ENCODE results near the gene ARSI. TPM values are rescaled to one million over a fixed set of nuclear protein-coding genes. Genes with fewer than 3 reads are reported as not detected.

Gene ARSI
- polyA plus RNA-seq, 2 of the 4 experiments (the other 2 are of a cell fraction) = 2.9 to 22.0 TPM

DNA sequence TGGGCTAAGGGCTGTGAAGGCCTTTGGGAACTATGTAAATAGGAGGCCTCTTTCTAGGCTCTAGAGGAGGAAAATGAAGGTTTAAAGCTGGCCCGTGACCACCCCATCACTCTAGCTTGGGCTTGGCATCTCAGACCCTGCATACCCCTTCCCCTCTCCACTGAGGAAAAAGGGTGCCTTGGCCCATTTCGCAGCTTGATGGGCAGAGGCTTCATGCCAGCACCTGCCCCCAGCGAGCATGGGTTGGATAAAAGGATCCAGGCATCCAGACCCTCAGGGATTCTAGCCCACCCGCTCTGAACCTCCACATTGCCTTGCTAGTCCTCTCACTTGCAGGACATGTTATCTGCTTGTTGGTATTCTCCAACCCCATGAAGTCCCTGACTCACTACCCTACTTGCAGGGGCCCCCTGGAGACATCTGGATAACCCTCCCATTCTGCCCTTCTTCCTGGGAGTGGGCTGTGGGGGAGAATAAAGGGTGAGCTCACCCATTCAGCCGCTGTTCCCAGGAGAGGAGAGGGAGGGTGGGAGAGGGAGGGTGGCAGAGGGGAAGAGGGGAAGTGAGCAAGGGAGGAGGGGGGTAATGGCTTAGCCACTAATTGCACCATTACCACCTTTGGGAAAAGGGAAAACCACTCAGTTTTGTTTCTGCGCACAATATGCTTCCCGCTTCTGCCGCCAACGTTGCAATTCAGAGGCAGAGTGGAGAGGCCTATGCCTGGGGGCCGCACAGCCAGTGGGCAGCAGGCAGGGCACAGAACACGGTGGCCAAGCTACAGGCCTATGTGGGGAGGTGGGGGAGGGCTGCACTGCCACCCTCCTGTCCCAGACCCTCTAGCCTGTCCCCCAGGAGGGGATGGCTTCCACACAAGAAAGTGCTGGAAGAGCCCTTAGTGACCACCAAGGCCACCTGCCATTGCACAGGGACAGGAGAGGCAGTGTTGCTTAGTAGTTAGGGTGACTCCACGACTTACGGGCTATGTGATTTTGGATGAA is 11.0 kb downstream of the ARSI start:
- H3K27ac ChIP-seq = no peak overlapping the region
- 95% methylated on average over 13 of the region's 13 CpGs for WGBS (ENCODE audit: missing lambda C conversion rate)
- FAIRE-seq (no peak), ATAC-seq (no peak), DNase-seq (ENCODE audit: low read depth in 1 of 2, low spot score in 1 of 2) (no peak)
- no peak overlapping the region for H3K4me2 ChIP-seq
- H3K4me1 ChIP-seq = peaks cover 27% of the 10 kb centered on the region
- ChIA-PET POLR2A (no interaction called here), CTCF (interaction anchor here (0.7 to 5.0 kb wide), 5 partner anchors 8 to 161 kb away, joined by 3 to 25 read pairs (median 4); partner anchors contain the start of gene ARSI)
- H3K4me3 ChIP-seq = no peak overlapping the region
- H3K9me3 ChIP-seq = no peaks in the 10 kb centered on the region
- TF ChIP-seq NFE2L2 (conservative IDR thresholded peaks at IDR 0.05; ENCODE audit: low read length) (no peak), HDAC2 (IDR thresholded peaks at IDR 0.05) (no peak), FOSL2 (IDR thresholded peaks at IDR 0.05) (no peak), FOSL2 (CRISPR knock-in tag; IDR thresholded peaks at IDR 0.05) (no peak), TFCP2L1 (CRISPR knock-in tag; IDR thresholded peaks at IDR 0.05) (no peak)

GRCh38 chr5:150289551-150290390 is 12.9 kb downstream of the ARSI start, which contains the start of gene CAMK2A:
Gene CAMK2A, minus strand, starts transcription at chr5:150289773. Its CDS starts 148 bp downstream, at chr5:150289625.
- DNase-seq (ENCODE audit: low read depth in 1 of 2, low spot score in 1 of 2) = no peak
- no peak for FAIRE-seq
- ATAC-seq = no peak
- Histone ChIP-seq H3K4me3 (no peak within 1 kb of the TSS), H3K27ac (no peak within 1 kb of the TSS), H3K4me2 (no peak within 1 kb of the TSS), H3K9me3 (no peaks in the 10 kb centered on the region), H3K4me1 (peaks cover 11% of the 10 kb centered on the region)
- WGBS (ENCODE audit: missing lambda C conversion rate) = 68% methylated on average over 20 of the region's 26 CpGs
- TF ChIP-seq BHLHE40 (IDR thresholded peaks at IDR 0.05; ENCODE audit: low read depth, low read length) = no peak
- TF ChIP-seq ZC3H11A (IDR thresholded peaks at IDR 0.05) = no peak
- no peak for TF ChIP-seq RAD21 (conservative IDR thresholded peaks at IDR 0.05 in 1 of 2, IDR thresholded peaks at IDR 0.05 in 1 of 2)
- TF ChIP-seq RFX5 (IDR thresholded peaks at IDR 0.05) = no peak
- TF ChIP-seq EP300 (IDR thresholded peaks at IDR 0.05) = no peak
- no peak for TF ChIP-seq SMC3 (IDR thresholded peaks at IDR 0.05)
- TF ChIP-seq GATA3 (IDR thresholded peaks at IDR 0.05; ENCODE audit: borderline replicate concordance) = no peak
- no peak for TF ChIP-seq HOXB13 (CRISPR knock-in tag; IDR thresholded peaks at IDR 0.05; ENCODE audit: low read depth)
- no peak for TF ChIP-seq HEYL (CRISPR knock-in tag; IDR thresholded peaks at IDR 0.05)
- TF ChIP-seq KDM1A (IDR thresholded peaks at IDR 0.05; ENCODE audit: low read depth) = no peak
- TF ChIP-seq TP53 (CRISPR knock-in tag; IDR thresholded peaks at IDR 0.05) = no peak
- no peak for TF ChIP-seq NFE2L2 (conservative IDR thresholded peaks at IDR 0.05; ENCODE audit: low read length)
- no peak for TF ChIP-seq RNF2 (IDR thresholded peaks at IDR 0.05; ENCODE audit: borderline replicate concordance, low read depth)
- no peak for TF ChIP-seq JUN (IDR thresholded peaks at IDR 0.05)
- TF ChIP-seq MAFK (IDR thresholded peaks at IDR 0.05; ENCODE audit: partially characterized antibody) = no peak
- no peak for TF ChIP-seq POLR2A (IDR thresholded peaks at IDR 0.05; ENCODE audit: low read length)
- TF ChIP-seq HOXB5 (CRISPR knock-in tag; IDR thresholded peaks at IDR 0.05) = no peak
- no peak for TF ChIP-seq FOSL2 (IDR thresholded peaks at IDR 0.05)
- no peak for TF ChIP-seq FOSL2 (CRISPR knock-in tag; IDR thresholded peaks at IDR 0.05)
- TF ChIP-seq, protein P1, sequence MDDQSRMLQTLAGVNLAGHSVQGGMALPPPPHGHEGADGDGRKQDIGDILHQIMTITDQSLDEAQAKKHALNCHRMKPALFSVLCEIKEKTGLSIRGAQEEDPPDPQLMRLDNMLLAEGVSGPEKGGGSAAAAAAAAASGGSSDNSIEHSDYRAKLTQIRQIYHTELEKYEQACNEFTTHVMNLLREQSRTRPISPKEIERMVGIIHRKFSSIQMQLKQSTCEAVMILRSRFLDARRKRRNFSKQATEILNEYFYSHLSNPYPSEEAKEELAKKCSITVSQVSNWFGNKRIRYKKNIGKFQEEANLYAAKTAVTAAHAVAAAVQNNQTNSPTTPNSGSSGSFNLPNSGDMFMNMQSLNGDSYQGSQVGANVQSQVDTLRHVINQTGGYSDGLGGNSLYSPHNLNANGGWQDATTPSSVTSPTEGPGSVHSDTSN (IDR thresholded peaks at IDR 0.05) = no peak
- no peak for TF ChIP-seq EHF (CRISPR knock-in tag; IDR thresholded peaks at IDR 0.05)
- ChIA-PET POLR2A (no interaction called here), CTCF (interaction anchor here (0.9 to 5.0 kb wide), 3 partner anchors 10 to 93 kb away, joined by 3 to 25 read pairs (median 4); no protein-coding TSS in a partner anchor)
